ENCODE data around the gene NLRP1.
A peak's percentile ranks its signal among the peaks of the same experiment; 100 is the strongest.

NLRP1 gene

DNA sequence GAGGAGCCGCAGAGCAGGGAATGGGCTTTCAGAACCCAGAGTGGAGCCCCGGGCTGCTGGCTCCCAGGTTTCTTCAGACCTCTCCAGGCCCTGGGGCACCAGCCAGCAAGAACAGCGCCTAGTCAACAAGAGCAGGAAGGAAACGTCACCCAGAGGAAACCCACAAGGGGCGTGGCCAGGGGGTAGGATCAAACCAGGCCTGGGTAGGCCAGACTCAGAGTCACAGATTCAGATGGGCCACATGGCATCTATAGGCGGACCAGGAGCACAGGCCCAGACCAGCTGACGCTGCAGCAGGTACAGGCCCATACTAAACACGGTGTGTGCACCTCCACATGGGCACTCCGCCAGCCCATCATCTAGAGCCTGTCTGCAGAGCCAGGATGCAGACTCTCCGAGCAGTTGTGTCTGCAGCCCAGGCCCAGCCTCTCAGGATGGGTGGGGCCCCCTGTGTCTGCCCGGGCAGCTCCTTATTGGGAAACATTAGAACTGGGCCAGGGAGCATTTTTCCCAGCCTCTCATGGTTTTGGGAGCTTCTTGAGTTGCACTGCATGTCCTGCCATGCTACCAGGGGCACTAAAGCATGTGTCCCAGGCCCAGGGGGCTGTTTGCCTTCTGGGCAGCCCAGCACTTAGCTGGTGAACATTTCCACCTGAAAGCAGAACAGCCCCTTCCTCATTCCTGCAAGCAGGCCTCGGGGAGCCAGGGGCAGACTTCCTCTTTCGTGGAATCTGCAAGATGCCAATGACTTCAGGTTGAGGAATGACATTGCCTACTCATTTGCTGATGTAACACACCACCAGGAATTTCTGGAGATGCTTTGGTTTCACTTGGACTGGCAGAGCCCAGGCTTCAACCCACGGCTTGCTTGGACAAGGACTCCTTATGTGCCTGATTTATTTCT lies at the start of gene NLRP1:
Gene NLRP1 (minus strand): TSS at position 127 of the 904 bp plus-strand sequence. CDS start 552 bp downstream, outside the sequence.
- peak; percentile 59 for DNase-seq (ENCODE audit: low read depth)
- TF ChIP-seq, protein P1, sequence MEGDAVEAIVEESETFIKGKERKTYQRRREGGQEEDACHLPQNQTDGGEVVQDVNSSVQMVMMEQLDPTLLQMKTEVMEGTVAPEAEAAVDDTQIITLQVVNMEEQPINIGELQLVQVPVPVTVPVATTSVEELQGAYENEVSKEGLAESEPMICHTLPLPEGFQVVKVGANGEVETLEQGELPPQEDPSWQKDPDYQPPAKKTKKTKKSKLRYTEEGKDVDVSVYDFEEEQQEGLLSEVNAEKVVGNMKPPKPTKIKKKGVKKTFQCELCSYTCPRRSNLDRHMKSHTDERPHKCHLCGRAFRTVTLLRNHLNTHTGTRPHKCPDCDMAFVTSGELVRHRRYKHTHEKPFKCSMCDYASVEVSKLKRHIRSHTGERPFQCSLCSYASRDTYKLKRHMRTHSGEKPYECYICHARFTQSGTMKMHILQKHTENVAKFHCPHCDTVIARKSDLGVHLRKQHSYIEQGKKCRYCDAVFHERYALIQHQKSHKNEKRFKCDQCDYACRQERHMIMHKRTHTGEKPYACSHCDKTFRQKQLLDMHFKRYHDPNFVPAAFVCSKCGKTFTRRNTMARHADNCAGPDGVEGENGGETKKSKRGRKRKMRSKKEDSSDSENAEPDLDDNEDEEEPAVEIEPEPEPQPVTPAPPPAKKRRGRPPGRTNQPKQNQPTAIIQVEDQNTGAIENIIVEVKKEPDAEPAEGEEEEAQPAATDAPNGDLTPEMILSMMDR (IDR thresholded peaks at IDR 0.05; ENCODE audit: low read depth, low read length, missing control alignments): no peak
- peak within 1 kb of the TSS; percentile 40 for H3K4me3 ChIP-seq (ENCODE audit: low read depth, low read length)
- in situ Hi-C loops (cut with HindIII; ENCODE audit: low sequenced_read_pairs): no loop called here

DNA sequence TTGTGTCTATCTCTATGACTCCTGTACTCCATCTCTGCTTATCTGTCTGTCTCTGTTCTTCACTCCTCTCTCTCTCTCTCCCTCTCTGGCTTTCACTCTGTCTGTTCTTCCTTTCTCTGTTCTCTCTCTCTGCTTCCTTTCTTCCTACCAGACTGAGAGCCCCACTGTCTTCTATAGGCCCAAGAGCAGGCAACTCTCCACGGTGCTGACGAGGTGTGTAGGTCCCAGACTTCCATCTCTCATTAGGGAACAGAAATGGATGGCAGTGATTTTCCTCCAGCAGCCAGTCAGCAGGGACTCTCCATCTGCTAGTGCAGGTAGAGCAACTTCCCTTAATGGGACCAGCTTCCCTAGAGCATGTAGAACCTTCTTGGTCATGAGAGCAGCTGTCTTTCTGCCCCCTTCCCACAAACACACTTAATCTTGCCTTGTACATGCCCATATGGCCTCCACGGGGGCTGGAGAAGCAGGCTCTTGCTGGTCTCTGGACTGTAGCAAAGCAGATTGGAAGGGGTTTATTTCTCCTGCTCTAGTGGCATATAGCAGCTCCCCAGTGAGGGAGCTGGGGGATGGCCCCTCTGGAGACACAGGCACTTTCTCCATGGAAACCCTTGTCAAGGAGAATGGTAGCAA lies 47.8 kb upstream of the NLRP1 start:
- TF ChIP-seq, protein P1 (IDR thresholded peaks at IDR 0.05; ENCODE audit: low read depth, low read length, missing control alignments): no peak
- in situ Hi-C loops (cut with HindIII; ENCODE audit: low sequenced_read_pairs): no loop called here
- no peak overlapping the region for H3K4me3 ChIP-seq (ENCODE audit: low read depth, low read length)
- no peak for DNase-seq (ENCODE audit: low read depth)

DNA sequence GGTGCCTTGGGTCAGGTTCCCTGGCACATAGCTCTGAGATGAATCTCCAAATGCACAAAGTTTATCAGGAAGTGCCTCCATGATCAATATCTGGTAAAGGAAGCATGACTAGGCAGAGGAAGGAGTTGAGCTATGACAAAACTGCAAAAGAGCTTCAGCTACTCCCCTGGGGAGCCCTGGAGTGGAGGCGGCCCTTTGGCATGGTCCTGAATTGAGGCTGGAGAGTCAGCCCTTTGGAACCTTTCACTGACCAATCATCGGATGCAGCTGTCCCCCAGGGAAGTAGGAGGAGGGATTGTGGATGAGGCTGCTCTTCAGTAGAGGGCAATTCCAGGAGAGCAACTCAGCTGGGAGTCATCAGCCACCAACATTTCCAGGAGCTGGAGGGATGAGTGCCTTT lies 46.1 kb upstream of the NLRP1 start:
- DNase-seq (ENCODE audit: low read depth): no peak
- TF ChIP-seq, protein P1 (IDR thresholded peaks at IDR 0.05; ENCODE audit: low read depth, low read length, missing control alignments): no peak
- H3K4me3 ChIP-seq (ENCODE audit: low read depth, low read length): no peak overlapping the region
- in situ Hi-C loops (cut with HindIII; ENCODE audit: low sequenced_read_pairs): no loop called here

DNA sequence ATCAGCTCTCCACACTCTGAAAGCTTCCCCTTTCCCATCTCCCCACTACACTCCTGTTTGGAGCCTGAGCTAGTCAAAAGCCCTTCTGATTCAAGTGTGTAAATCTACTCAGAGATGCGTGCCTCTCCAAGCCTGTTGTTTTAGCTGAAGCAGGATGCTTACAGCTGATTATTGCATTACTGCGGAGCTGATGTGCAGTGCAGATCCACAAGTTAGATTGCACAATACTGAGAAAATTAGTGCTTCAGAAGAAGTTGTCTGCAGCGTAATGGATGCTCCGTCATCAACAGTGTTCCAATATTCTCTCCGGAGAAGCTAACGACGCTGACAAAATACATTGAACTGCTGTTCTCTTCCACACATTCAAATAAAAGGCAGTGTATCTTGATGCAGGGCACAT lies 44.8 kb upstream of the NLRP1 start:
- DNase-seq (ENCODE audit: low read depth): no peak
- in situ Hi-C loops (cut with HindIII; ENCODE audit: low sequenced_read_pairs): no loop called here
- H3K4me3 ChIP-seq (ENCODE audit: low read depth, low read length): no peak overlapping the region
- TF ChIP-seq, protein P1 (IDR thresholded peaks at IDR 0.05; ENCODE audit: low read depth, low read length, missing control alignments): no peak

DNA sequence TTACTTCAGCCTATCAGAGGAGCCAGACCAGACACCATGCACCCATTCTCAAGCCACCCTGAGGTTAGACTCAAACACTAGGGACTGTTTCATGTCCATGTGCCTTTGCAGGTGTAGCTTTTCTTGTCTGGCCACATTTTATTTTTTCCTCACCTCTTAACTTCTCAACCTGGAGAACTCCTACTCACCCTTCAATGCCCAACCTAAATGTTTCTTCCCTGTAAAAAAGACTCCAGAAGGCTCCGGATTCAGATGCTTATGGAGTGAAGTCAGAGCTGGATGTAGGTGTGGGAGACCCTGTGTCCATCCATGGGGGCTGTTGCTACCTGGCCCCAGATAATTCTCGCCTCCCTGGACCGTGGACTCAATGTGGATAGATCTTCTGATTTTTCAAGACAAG lies 44.0 kb upstream of the NLRP1 start:
- no peak for DNase-seq (ENCODE audit: low read depth)
- TF ChIP-seq, protein P1 (IDR thresholded peaks at IDR 0.05; ENCODE audit: low read depth, low read length, missing control alignments): no peak
- no peak overlapping the region for H3K4me3 ChIP-seq (ENCODE audit: low read depth, low read length)
- in situ Hi-C loops (cut with HindIII; ENCODE audit: low sequenced_read_pairs): no loop called here

DNA sequence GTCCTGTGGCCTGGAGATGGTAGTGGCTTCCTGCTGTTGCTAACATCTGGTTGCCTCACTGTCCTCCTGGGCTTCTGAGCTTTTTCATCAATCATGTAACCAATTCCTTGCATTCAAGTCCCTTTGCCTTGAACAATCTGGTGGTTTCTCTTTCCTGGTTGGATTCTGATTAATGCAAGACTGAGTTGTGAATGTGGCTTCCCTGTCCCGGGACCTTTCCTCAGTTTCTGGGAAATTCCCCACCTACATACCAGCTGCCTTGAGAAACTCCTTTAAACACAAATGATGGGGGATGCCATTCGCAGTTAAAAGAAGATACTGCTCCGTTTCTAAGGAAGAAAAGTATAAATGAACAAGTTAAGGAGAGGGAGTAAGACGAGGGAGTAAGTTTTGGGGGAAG lies 39.9 kb upstream of the NLRP1 start:
- in situ Hi-C loops (cut with HindIII; ENCODE audit: low sequenced_read_pairs): no loop called here
- no peak overlapping the region for H3K4me3 ChIP-seq (ENCODE audit: low read depth, low read length)
- no peak for DNase-seq (ENCODE audit: low read depth)
- TF ChIP-seq, protein P1 (IDR thresholded peaks at IDR 0.05; ENCODE audit: low read depth, low read length, missing control alignments): no peak
